Activated CD4-positive, alpha-beta T cell treated with anti-CD3 and anti-CD28 coated beads, Interleukin-10, Interleukin-2, amounts not matched to agents 100 ng/mL and 50 ng/mL, durations not matched to agents 16 hours and 8 hours (primary cell): ENCODE measurements around the gene LHX4.
A peak's percentile ranks its signal among the peaks of the same experiment; 100 is the strongest.
"Not testable (repeated sequence)": the region's sequence is repeated elsewhere in the genome, so short reads cannot be mapped to it uniquely, and the experiment has no call there.

Experiments used
- DNase-seq: peaks from one replicate; pipeline ENCODE4 v3.0.0-alpha.2; 2020

LHX4 gene

GRCh38 chr1:180198196-180198595 lies 31.9 kb upstream of the LHX4 start:
- no peak for DNase-seq

GRCh38 chr1:180198611-180199010 lies 31.5 kb upstream of the LHX4 start:
- no peak for DNase-seq

GRCh38 chr1:180199018-180199417 lies 31.0 kb upstream of the LHX4 start:
- DNase-seq, result no peak

- DNase-seq, result no peak
These were observed 28.4 kb upstream of the LHX4 start for GRCh38 chr1:180201451-180202200.

GRCh38 chr1:180202588-180202987 lies 27.5 kb upstream of the LHX4 start:
- DNase-seq, result not testable (repeated sequence)

- no peak for DNase-seq
These were observed 25.8 kb upstream of the LHX4 start for GRCh38 chr1:180204231-180204630.

- DNase-seq, result no peak
These were observed 23.5 kb upstream of the LHX4 start for GRCh38 chr1:180206581-180206980.

DNA sequence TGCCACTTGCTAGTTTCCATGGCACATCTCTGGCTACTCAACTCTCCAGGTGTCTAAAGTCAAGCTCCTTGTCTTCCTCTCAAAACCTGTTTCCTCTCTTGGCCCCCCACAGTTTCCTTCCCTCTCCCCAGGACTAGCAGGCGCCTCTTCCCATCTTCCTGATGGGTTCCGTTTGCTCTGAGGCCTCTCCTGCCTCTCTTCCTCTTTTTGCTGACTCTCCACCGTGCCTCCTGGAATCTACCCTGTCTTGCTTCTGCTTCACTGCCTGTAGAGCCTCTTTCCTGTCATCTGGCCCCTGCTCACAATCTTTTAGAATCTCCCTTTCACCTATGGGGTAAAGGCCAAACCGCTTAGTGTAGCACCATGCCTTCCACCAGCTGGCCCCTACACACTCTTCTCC lies 21.8 kb upstream of the LHX4 start:
- no peak for DNase-seq

DNA sequence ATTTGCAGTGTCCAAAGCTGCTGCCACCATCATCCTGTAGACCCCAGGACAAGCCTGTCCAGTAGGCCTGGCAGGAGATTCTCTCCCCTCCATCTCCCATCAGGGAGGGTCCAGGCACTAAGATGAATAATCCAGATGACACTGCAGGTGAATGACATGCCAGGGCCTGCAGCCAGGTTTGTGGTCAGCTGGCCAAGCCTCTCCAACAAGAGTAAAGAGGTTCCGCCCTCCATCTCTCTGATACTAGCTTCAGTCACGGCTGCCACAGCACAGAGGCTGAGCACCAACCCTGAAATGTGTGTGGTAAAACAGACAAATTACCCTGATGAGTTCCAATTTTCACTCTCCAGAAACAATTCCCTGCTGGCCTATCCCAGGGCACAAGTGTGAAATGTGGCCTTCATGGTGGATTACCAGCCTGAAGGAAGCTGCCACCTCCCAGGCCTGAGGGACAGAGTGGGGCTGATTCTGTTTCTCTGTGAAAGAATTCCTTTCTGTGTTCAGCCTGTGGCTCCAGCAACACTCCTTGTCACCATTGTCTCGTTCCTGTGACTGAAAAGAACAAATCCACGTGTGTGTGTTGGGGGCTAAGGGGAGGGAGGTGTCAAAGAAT lies 19.9 kb upstream of the LHX4 start:
- no peak for DNase-seq

DNA sequence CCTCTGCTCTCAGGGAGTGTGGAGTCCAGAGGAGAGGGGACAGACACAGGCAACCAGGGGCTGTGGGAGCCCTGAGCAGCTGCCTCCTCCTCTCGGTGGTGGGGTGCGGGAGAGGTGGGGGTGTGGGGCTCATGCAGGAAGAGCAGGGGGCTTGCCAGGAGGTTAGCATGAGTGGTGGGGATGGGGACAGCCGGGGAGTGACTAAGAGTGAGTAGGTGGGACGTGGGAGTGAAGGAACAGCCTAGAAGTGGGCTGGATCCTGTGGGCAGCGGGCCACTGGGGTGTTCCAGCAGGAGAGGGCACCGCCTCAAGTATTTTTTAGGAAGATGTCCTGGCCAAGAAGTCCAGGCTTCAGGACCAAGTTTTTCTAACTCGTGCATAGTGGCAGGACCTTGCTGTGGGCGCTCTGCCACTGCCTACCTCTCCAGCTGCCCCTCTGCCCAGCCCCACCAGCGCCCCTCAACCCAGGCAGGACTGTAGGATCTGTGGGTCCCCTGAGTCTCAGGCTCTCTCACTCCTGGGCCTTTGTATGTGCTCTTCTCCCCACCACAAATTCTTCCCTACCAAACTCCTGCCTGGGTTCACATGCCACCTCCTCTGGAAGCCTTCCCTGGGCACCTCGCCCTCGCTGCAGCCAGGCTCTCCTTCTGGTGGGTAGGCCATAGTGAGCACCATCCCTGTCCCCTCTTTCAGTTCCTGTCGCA lies 18.8 kb upstream of the LHX4 start:
- no peak for DNase-seq

DNA sequence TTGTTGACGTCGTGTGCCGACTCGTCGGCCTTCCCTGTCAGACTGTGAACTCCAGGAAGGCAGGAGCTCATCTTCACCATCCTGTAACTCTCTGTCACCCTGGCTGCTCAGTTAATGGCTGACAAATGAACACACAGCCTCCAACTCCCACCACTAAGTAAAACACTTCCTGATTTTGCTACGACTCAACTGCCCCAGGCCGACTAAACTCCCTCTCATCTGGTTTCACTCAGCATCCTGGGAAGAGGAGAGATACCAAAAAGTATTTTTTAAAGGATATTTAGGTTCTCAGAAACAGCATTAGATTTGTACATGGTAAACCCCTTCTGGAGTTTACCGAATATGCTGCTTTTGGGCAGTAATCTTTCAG lies 18.2 kb upstream of the LHX4 start:
- no peak for DNase-seq

- peak; percentile 86 for DNase-seq
These were observed 16.5 kb upstream of the LHX4 start for GRCh38 chr1:180213401-180214170.

DNA sequence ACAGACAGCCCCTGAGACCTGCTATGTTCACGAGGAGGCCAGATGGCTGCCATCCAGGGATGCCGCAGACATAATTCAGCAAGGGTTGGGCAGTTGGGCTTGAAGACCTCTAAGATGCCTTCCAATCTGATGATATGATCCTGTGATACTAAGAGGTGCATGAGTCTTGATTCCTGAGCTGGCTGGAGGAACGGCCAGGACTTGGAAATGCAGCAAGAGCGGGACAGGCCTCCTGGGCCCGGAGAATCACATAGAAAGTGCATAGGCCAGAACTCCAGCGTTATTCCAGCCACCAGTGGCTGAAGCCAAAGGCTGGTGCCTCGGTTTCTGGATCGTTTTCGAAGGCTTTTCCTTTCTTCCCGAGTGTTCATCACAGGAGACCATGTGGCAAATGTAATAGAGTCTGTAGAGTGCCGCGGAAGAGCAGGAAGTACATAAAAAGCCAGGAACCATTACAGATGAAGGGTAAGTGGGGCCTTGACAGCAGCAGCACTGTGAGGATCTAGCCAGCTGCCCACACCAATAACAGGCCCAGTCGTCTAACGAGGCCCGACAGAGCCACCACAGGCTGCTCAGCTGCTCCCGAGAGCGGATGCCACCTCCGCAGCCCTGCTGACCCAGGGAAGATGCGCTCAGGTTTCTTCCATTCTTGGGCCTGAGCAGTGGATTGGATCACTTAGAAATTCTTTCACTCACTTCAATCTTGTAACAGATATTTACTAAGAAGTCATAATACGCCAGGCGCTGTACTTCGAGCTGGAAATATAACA lies 14.0 kb upstream of the LHX4 start:
- no peak for DNase-seq

DNA sequence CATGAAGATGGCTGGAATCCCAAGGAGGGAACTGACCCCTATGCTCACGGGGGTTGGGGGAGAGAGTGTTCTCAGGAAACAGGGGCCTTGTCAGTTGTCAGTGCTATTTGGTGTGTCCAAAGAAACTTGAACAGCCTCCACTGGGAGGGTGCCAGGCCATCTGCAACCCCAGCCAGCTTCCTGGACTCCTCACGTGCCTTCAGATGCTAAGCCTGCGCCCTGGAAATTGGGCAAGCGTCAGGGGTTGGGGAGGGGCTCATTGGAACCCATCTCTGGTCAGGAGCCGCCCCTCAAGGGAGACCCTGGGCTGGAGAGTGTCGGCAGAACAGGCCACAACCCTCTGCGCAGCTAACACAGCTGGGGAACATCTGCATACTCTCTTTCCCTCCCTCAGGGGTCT lies 13.1 kb upstream of the LHX4 start:
- DNase-seq, result no peak

GRCh38 chr1:180218806-180219765 lies 11.0 kb upstream of the LHX4 start:
- DNase-seq, result no peak

DNA sequence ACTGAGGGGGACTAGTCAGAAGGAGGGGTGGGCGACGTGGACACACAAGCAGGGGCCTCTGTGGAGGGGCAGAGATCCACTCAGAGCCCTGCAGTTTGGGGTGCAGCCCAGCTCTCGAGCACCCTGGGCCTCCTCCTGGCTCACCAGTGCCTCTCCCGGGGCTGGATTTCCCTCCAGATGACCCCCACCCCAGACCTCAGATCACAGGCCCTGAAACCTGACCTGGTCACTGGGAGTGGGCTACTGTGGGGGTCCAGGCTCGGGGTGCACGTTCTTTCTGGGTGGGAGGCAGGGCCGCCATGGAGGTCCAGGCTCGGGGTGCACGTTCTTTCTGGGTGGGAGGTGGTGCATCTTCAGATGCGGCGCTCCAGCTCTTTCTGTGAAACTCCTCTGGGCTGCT lies 10.3 kb upstream of the LHX4 start:
- DNase-seq, result no peak

DNA sequence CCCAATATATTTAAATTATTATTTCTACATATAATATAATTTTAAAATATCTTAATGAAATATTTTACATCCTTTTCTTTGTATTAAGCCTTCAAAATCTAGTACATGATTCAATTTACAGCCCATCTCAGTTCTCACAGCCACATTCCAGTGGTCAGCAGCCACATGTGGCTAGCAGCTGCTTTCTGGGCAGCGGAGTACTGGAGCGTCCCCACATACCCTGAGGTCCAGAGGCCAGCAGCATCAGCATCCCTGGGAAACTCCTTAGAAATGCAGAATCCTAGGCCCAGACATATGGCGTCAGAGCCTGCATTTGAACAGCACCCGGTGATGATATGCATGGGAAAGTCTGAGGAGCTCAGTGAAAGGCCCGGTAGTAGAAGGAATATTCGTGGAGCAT lies 8.6 kb upstream of the LHX4 start:
- DNase-seq, result no peak

GRCh38 chr1:180224902-180225301 lies 5.2 kb upstream of the LHX4 start:
- no peak for DNase-seq

GRCh38 chr1:180225403-180225802 lies 4.7 kb upstream of the LHX4 start:
- no peak for DNase-seq

GRCh38 chr1:180227861-180228647 lies 2.0 kb upstream of the LHX4 start:
- no peak for DNase-seq
